Adrenal gland (tissue), 5 donors: ENCODE measurements around the gene ETV7.
A peak's percentile ranks its signal among the peaks of the same experiment; 100 is the strongest.

Experiments
- POLR2A ChIP-seq, 2 donors: fragments of 450-650 bp; IDR thresholded peaks; one replicate each; pipeline ENCODE4 v1.6.1; 2017; ENCODE audit warnings: antibody characterized with exemption in 2 of 2, mild to moderate bottlenecking in 2 of 2, moderate library complexity in 1 of 2
- TF ChIP-seq, protein P1 (sequence below), 6 experiments: fragments of 450-650 bp in 4 of 6; fragments of 200-600 bp in 2 of 6; sonication (generic) in 1 of 6; IDR thresholded peaks; 1 replicate in 5 of 6; 2 replicates in 1 of 6; pipeline versions ENCODE4 v1.5.1 to v1.8.0; 2016 to 2021; ENCODE audit warnings: antibody characterized with exemption in 6 of 6, mild to moderate bottlenecking in 2 of 6, moderate library complexity in 1 of 6
- donor health status: DM: no; HTN: no; CAD: no.

DNA sequence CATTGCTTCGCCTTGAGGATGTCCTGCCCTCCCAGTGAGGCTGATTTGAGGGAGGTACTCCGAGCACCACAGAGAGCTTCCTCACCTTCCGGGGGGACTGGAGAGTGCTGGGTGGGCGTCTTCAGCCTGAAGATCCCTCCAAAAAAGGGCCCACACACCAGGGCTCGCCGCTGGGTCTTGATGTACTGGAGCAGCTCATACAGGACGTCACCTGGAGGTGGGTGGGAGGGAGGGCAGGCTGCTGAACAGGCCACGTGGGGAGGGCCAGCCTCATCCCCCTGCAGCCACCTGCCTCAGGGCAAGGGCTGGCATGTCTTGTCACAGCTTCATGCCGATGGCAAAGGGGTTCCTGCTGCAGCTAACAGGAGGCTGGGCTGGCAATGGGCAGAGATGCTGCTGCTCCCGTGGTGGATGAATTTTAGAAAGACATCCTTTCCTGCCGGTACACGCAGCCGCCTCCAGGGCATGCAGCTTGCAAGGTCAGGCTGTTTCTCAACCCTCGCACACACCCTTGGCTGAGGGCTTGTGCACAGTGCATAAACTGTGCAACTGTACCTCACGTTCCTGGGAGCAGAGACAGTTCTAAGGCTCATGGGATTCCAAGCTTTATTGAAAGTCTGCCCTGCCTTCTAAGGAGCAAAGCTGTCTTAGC is 14.0 kb downstream of the ETV7 start:
- TF ChIP-seq, protein P1, sequence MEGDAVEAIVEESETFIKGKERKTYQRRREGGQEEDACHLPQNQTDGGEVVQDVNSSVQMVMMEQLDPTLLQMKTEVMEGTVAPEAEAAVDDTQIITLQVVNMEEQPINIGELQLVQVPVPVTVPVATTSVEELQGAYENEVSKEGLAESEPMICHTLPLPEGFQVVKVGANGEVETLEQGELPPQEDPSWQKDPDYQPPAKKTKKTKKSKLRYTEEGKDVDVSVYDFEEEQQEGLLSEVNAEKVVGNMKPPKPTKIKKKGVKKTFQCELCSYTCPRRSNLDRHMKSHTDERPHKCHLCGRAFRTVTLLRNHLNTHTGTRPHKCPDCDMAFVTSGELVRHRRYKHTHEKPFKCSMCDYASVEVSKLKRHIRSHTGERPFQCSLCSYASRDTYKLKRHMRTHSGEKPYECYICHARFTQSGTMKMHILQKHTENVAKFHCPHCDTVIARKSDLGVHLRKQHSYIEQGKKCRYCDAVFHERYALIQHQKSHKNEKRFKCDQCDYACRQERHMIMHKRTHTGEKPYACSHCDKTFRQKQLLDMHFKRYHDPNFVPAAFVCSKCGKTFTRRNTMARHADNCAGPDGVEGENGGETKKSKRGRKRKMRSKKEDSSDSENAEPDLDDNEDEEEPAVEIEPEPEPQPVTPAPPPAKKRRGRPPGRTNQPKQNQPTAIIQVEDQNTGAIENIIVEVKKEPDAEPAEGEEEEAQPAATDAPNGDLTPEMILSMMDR (IDR thresholded peaks at IDR 0.05): peak in 1 of 6 experiments; percentile 9
- no peak for TF ChIP-seq POLR2A (IDR thresholded peaks at IDR 0.05)
